Mucosa of rectum (tissue), 2 donors: Measurements from ENCODE around the gene FKBP15.

Source experiments
- H3K27ac ChIP-seq, 2 donors: one replicate each; pipeline ENCODE4 v1.7.0; 2013; ENCODE audit warnings: inconsistent platforms in 2 of 2, low read depth in 2 of 2, low read length in 2 of 2
- H3K27me3 ChIP-seq, 2 donors: one replicate each; pipeline ENCODE4 v1.7.0; 2013; ENCODE audit warnings: low read length in 2 of 2; ENCODE audit not compliant: control insufficient read depth in 2 of 2, insufficient read depth in 2 of 2
- H3K36me3 ChIP-seq, 2 donors: one replicate each; pipeline ENCODE4 v1.7.0; 2013; ENCODE audit warnings: low read length in 2 of 2; ENCODE audit not compliant: control insufficient read depth in 2 of 2, insufficient read depth in 2 of 2
- H3K4me1 ChIP-seq, 2 donors: one replicate each; pipeline ENCODE4 v1.7.0; 2013; ENCODE audit warnings: low read length in 2 of 2, mild to moderate bottlenecking in 1 of 2; ENCODE audit not compliant: control insufficient read depth in 2 of 2, insufficient read depth in 2 of 2
- H3K4me3 ChIP-seq, 2 donors: one replicate each; pipeline ENCODE4 v1.7.0; 2013; ENCODE audit warnings: low read length in 2 of 2
- H3K9ac ChIP-seq, 2 donors: one replicate each; pipeline ENCODE4 v1.7.0; 2013; ENCODE audit warnings: low read length in 2 of 2, low read depth in 1 of 2, mild to moderate bottlenecking in 1 of 2
- H3K9me3 ChIP-seq, 2 donors: one replicate each; pipeline ENCODE4 v1.7.0; 2013; ENCODE audit warnings: low read length in 2 of 2; ENCODE audit not compliant: control insufficient read depth in 2 of 2
- donor health status: healthy.
- donor health status: Normal muscosa, but diverticular disease.

FKBP15 gene, protein sequence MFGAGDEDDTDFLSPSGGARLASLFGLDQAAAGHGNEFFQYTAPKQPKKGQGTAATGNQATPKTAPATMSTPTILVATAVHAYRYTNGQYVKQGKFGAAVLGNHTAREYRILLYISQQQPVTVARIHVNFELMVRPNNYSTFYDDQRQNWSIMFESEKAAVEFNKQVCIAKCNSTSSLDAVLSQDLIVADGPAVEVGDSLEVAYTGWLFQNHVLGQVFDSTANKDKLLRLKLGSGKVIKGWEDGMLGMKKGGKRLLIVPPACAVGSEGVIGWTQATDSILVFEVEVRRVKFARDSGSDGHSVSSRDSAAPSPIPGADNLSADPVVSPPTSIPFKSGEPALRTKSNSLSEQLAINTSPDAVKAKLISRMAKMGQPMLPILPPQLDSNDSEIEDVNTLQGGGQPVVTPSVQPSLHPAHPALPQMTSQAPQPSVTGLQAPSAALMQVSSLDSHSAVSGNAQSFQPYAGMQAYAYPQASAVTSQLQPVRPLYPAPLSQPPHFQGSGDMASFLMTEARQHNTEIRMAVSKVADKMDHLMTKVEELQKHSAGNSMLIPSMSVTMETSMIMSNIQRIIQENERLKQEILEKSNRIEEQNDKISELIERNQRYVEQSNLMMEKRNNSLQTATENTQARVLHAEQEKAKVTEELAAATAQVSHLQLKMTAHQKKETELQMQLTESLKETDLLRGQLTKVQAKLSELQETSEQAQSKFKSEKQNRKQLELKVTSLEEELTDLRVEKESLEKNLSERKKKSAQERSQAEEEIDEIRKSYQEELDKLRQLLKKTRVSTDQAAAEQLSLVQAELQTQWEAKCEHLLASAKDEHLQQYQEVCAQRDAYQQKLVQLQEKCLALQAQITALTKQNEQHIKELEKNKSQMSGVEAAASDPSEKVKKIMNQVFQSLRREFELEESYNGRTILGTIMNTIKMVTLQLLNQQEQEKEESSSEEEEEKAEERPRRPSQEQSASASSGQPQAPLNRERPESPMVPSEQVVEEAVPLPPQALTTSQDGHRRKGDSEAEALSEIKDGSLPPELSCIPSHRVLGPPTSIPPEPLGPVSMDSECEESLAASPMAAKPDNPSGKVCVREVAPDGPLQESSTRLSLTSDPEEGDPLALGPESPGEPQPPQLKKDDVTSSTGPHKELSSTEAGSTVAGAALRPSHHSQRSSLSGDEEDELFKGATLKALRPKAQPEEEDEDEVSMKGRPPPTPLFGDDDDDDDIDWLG

DNA sequence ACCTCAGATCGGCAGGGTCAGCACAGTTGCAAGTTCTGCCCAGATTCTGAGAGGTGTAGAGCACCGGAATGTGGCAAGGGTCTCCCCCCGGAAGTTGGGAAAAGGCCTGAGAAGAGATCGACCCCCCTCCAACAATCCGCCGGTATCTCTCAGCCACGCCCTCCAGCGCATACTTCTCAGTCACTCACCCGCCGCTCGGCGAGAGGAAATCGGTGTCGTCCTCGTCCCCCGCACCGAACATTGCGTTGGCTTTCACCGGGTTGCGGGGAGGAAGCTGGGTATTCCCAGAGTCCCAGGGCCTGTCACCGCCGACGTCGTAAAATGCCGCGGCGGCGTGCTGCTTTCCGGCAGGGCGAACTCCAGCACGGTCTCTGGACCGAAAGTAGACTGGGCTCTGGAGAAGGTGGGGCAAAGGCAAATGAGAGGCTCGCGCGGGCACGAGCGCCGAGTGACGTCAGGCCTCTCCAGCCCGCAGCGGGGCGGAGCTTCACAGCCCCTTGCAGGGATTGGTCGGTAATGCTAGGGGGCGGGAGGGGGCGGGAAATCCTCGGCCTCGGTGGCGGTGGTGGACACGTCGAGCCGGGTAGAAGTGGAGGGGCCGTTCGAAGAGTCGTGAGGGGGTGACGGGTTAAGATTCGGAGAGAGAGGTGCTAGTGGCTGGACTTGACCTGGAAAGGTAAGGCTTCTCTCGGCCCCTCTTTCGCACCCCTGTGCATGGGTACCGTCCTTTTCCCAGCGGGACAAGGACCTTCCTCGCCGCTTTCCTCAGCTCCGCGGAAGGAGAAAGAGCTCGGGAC lies at the start of gene FKBP15, which contains the start of gene SLC31A1:
FKBP15 (minus strand) TSS at position 275 of the 797 bp plus-strand sequence; CDS start at position 241, 34 bp downstream.
SLC31A1 (plus strand) TSS at position 542 of the 797 bp plus-strand sequence. CDS start 34,605 bp downstream, outside the sequence.
- H3K9ac ChIP-seq: peak within 1 kb of the TSS; percentile 94 to 98
- H3K9me3 ChIP-seq: no peaks in the 10 kb centered on the region
- peaks cover 4 to 21% of the 10 kb centered on the region in 2 donors for H3K4me1 ChIP-seq
- H3K4me3 ChIP-seq: peak within 1 kb of the TSS; percentile 95 to 96
- no peaks in the 10 kb centered on the region for H3K36me3 ChIP-seq
- no peaks in the 10 kb centered on the region for H3K27me3 ChIP-seq
- peak within 1 kb of the TSS; percentile 81 to 90 for H3K27ac ChIP-seq

DNA sequence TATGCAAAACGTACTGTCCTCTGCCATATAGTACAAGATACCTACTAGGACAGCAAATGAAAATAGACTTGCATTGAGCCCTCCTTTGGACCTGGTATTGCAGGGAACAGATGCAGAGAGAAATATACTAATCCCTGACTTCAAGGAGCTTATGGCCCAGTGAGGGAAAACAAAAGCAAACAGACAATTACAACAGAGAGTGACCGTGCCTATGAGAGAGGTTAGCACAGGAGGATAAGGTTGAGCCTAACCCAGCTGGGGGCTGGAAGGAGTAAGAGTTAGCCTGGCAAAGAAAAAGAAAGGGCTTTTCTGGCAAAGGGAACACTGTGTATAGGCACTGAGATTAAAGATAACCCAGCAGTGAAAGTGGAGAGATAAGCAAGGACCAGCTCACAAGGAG lies 48.8 kb upstream of the FKBP15 start:
- H3K4me1 ChIP-seq: peaks cover 0 to 19% of the 10 kb centered on the region in 2 donors
- H3K27me3 ChIP-seq: no peaks in the 10 kb centered on the region
- H3K36me3 ChIP-seq: peaks cover 28 to 41% of the 10 kb centered on the region in 2 donors
- no peak overlapping the region for H3K9ac ChIP-seq
- H3K27ac ChIP-seq: no peak overlapping the region
- no peaks in the 10 kb centered on the region for H3K9me3 ChIP-seq
- no peak overlapping the region for H3K4me3 ChIP-seq

DNA sequence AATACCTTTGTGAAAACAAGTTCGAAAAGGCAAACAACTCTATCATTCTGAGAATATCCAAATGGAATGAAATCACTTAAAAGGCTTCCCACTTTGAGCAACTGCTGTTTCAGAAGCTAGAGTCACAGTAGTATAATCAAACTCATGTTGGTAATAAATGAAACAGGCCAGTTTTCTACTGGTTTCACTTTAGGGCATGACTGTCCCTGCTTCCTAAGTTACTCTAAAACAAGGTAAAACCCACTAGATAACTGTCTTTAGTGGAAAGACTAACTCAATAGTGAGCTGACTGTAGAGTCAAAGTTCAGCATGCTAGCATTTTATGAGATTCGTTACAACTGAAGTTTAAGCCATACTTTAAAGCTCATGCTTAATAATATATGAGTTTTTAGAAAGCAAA lies 48.3 kb upstream of the FKBP15 start:
- peaks cover 28 to 44% of the 10 kb centered on the region in 2 donors for H3K36me3 ChIP-seq
- H3K4me1 ChIP-seq: peaks cover 0 to 17% of the 10 kb centered on the region in 2 donors
- H3K9me3 ChIP-seq: no peaks in the 10 kb centered on the region
- no peaks in the 10 kb centered on the region for H3K27me3 ChIP-seq
- H3K4me3 ChIP-seq: no peak overlapping the region
- no peak overlapping the region for H3K9ac ChIP-seq
- no peak overlapping the region for H3K27ac ChIP-seq

DNA sequence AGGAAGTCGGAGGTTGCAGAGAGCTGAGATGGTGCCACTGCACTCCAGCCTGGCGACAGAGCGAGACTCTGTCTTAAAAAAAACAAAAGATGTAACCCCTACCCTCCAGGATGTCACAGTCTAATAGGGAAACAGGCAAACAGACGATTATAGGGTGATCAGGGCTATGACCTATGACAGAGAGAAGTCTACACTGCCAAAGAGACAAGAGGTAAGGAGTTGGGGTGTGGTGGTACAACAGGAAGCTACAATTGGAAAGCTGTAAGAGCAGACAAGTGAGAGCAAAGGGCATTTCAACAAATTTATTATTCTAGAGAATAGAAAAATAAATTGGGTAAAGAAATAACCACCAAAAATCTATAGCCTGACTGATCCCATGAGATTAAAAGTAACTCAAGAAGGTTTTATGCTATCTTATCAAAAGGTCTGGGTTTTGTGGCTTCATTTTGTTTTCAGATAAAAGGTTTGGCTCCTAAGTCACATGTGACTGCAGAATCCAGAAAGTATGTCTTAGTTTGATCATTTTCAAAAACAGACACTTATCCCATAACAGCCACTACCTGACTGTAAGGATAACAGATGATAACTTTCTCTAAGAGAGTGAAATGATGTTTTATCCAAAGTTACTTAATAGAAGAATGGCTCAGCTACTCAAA lies 47.0 kb upstream of the FKBP15 start:
- Histone ChIP-seq H3K9me3 (no peaks in the 10 kb centered on the region), H3K9ac (no peak overlapping the region), H3K27ac (no peak overlapping the region), H3K27me3 (no peaks in the 10 kb centered on the region), H3K36me3 (peaks cover 28 to 43% of the 10 kb centered on the region in 2 donors), H3K4me1 (peaks cover 0 to 14% of the 10 kb centered on the region in 2 donors), H3K4me3 (no peak overlapping the region)

DNA sequence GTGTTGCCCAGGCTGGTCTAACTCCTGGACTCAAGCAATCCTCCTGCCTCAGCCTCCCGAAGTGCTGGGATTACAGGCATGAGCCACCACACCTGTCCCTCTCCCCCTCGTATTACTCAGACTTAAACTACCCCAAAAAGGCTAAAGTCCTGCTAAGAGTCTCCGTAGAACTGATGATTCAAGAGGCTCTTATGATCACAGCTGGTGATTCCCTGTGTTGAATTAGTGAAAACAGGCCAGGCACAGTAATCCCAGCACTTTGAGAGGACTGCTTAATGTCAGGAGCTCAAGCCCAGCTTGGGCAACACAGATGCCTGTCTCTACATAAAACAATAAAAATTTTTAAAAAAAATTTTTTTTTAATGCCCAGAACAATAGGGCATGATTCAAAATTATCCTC lies 45.1 kb upstream of the FKBP15 start:
- no peaks in the 10 kb centered on the region for H3K9me3 ChIP-seq
- H3K4me1 ChIP-seq: peaks cover 0 to 17% of the 10 kb centered on the region in 2 donors

DNA sequence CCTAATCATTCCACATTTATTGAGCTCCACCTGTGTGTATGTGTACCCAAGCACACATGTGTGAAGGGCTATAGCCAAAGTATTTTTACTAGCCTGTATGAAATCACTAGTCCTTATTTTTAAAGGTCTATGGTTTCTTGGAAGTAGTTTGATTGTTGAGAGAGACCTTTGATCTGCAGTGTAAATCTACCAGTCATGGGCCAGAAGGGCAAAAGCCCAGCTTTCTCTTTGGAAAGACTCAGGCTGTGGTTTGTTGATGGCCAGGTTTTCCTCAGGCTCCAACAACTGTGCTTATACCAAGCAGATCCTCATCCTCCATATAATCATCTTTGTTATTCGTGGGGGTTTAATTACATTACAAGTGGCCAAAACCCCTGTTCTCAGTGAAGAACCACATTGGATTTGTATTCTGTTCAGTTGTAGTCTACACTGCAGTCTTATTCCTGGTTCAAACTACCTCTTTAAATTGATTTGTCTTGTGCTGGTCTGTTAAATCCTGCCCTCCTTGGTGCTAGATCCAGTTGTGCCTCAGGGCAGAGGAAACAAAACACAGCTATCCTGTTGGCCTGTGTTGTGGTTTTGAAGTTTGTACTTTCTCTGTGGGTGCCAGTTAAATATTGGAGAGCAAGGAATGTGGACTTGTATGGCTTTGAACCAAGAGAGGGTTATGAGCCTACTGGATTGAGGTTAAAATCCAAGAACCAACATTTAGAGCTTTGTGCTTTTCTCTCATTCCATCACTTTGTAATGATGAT lies 41.0 kb upstream of the FKBP15 start:
- Histone ChIP-seq H3K9ac (no peak overlapping the region), H3K9me3 (no peaks in the 10 kb centered on the region), H3K27ac (no peak overlapping the region), H3K4me3 (no peak overlapping the region), H3K4me1 (peaks cover 0 to 6% of the 10 kb centered on the region in 2 donors), H3K36me3 (peaks cover 12 to 26% of the 10 kb centered on the region in 2 donors), H3K27me3 (no peaks in the 10 kb centered on the region)

More for the DNA sequence above, 45.1 kb upstream of the FKBP15 start:
- no peak overlapping the region for H3K9ac ChIP-seq
- H3K4me3 ChIP-seq: no peak overlapping the region
- no peaks in the 10 kb centered on the region for H3K27me3 ChIP-seq
- no peak overlapping the region for H3K27ac ChIP-seq
- peaks cover 18 to 34% of the 10 kb centered on the region in 2 donors for H3K36me3 ChIP-seq

DNA sequence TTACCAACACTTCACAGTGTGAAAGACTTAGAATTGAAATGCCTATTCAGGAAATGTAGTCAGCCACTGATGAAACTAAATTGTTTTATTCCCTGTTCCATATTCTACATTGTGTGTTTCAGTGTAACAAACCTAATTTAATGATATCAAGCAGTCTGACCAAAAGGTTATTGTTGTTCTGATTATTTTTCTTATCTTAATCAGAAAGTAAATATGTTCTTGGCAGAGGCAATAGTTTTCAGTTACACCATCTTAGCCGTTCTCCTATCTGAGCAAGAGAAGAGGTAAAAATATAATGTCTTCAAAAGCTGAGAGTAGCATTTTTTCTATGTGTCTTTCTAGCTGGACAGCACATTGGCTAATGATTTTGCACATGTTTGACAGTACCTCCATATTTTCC lies 37.2 kb upstream of the FKBP15 start:
- Histone ChIP-seq H3K4me3 (no peak overlapping the region), H3K4me1 (peaks cover 0 to 6% of the 10 kb centered on the region in 2 donors), H3K9ac (no peak overlapping the region), H3K36me3 (peaks cover 17 to 24% of the 10 kb centered on the region in 2 donors), H3K9me3 (no peaks in the 10 kb centered on the region), H3K27me3 (no peaks in the 10 kb centered on the region), H3K27ac (no peak overlapping the region)

DNA sequence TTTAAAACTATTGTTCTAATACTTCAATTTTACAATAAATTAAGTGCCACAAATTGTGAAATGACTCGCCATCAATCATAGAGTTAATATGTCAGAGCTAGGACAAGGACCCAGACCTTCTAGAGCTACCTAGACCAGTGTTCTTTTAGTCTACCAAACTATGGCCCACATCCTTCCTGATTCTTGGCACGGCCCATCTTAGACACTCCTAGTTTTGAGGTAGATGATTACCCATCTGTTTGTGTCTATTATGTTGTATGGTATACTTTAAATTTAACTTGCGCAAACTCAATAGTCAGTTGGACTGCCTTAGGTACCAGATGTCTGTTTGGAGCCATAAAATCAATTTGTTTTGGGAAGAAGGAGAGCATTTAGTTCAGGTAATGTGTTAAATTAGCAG lies 36.8 kb upstream of the FKBP15 start:
- Histone ChIP-seq H3K4me1 (peaks cover 0 to 6% of the 10 kb centered on the region in 2 donors), H3K9ac (no peak overlapping the region), H3K9me3 (no peaks in the 10 kb centered on the region), H3K27ac (no peak overlapping the region), H3K36me3 (peaks cover 17 to 24% of the 10 kb centered on the region in 2 donors), H3K27me3 (no peaks in the 10 kb centered on the region), H3K4me3 (no peak overlapping the region)
